Prostate gland (tissue), 2 donors: Measurements from ENCODE around the gene RANBP3. TPM values are rescaled to one million over a fixed set of nuclear protein-coding genes. Genes with fewer than 3 reads are reported as not detected.

Experiments
- DNase-seq: peaks from one replicate; pipeline ENCODE4 v3.0.0-alpha.2; 2019; ENCODE audit warnings: low spot score
- H3K27ac ChIP-seq, 2 donors: fragments of 200-600 bp; sonication (generic); 2 replicates each; pipeline ENCODE4 v1.5.1; 2017 to 2019
- H3K27me3 ChIP-seq: fragments of 200-600 bp; sonication (generic); replicated peaks from 2 replicates; pipeline ENCODE4 v1.5.1; 2019; ENCODE audit not compliant: insufficient read depth
- H3K36me3 ChIP-seq, 2 donors: fragments of 200-600 bp; sonication (generic); 1 replicate in 1 of 2; 2 replicates in 1 of 2; pipeline versions ENCODE4 v1.5.1 to v1.8.1; 2017 to 2019
- H3K4me1 ChIP-seq: fragments of 200-600 bp; sonication (generic); replicated peaks from 2 replicates; pipeline ENCODE4 v1.5.1; 2019
- H3K4me3 ChIP-seq, 2 donors: fragments of 200-600 bp; sonication (generic); 2 replicates each; pipeline ENCODE4 v1.5.1; 2017 to 2019
- H3K9me3 ChIP-seq: fragments of 200-600 bp; sonication (generic); 2 replicates; pipeline ENCODE4 v1.5.1; 2017
- CTCF ChIP-seq, 4 experiments: fragments of 200-600 bp in 2 of 4; fragments of 450-650 bp in 2 of 4; sonication (generic) in 2 of 4; IDR thresholded peaks; 1 replicate in 3 of 4; 2 replicates in 1 of 4; pipeline ENCODE4 v1.5.1; 2016 to 2019; ENCODE audit warnings: antibody characterized with exemption in 4 of 4, mild to moderate bottlenecking in 2 of 4, moderate library complexity in 2 of 4
- POLR2A ChIP-seq: fragments of 450-650 bp; IDR thresholded peaks from one replicate; pipeline ENCODE4 v1.6.1; 2016; ENCODE audit warnings: antibody characterized with exemption, mild to moderate bottlenecking
- POLR2AphosphoS5 ChIP-seq: sonication (generic); formaldehyde crosslinking; IDR thresholded peaks from one replicate; pipeline ENCODE4 v1.6.1; 2017; ENCODE audit warnings: antibody characterized with exemption
- WGBS: methylation state at CpG from one replicate; pipeline ENCODE4 v1.1.5; 2018; 5-methylcytosine and 5-hydroxymethylcytosine counted together
- intact Hi-C: fragments of 100-400 bp; cut with DNase I; formaldehyde crosslinking; loops from one replicate; pipeline ENCODE4 v1.14.2; 2022
- total RNA-seq, 2 donors: library from RNA; depleted of rRNA; stranded (reverse); fragments of >200 nt; gene quantifications; one replicate each; pipeline ENCODE4 v1.1.0, GENCODE V29; 2016

The RANBP3 gene
- total RNA-seq, 2 donors from 2014 or later = 84.6 to 120 TPM

GRCh38 chr19:5958074-5958850, 19.7 kb downstream of the RANBP3 start:
- Histone ChIP-seq H3K4me3 (no peak overlapping the region), H3K4me1 (peaks cover 39% of the 10 kb centered on the region), H3K9me3 (no peaks in the 10 kb centered on the region), H3K27me3 (no peaks in the 10 kb centered on the region), H3K27ac (no peak overlapping the region), H3K36me3 (no peaks in the 10 kb centered on the region)
- no peak for TF ChIP-seq POLR2A
- TF ChIP-seq CTCF (IDR thresholded peaks at IDR 0.05) = no peak
- no peak for TF ChIP-seq POLR2AphosphoS5
- intact Hi-C loops = no loop called here
- WGBS = 83% methylated on average over 21 of the region's 21 CpGs
- DNase-seq = no peak

- intact Hi-C loops = no loop called here
- DNase-seq = no peak
- TF ChIP-seq CTCF (IDR thresholded peaks at IDR 0.05) (no peak), POLR2AphosphoS5 (no peak), POLR2A (no peak)
- Histone ChIP-seq H3K4me3 (no peak overlapping the region), H3K36me3 (no peaks in the 10 kb centered on the region), H3K27me3 (no peaks in the 10 kb centered on the region), H3K9me3 (no peaks in the 10 kb centered on the region), H3K27ac (peak overlapping the region in 1 of 2 donors; percentile 50), H3K4me1 (peaks cover 38% of the 10 kb centered on the region)
- WGBS = 54% methylated on average over 10 of the region's 10 CpGs
Measured at GRCh38 chr19:5957170-5957569, 20.8 kb downstream of the RANBP3 start.

- H3K36me3 ChIP-seq = no peaks in the 10 kb centered on the region
- intact Hi-C loops = no loop called here
- no peak for DNase-seq
- H3K27me3 ChIP-seq = no peaks in the 10 kb centered on the region
- H3K4me1 ChIP-seq = peaks cover 33% of the 10 kb centered on the region
- no peak overlapping the region for H3K27ac ChIP-seq
- 96% methylated on average over 12 of the region's 12 CpGs for WGBS
- no peak overlapping the region for H3K4me3 ChIP-seq
- TF ChIP-seq POLR2A (no peak), POLR2AphosphoS5 (no peak), CTCF (IDR thresholded peaks at IDR 0.05) (no peak)
- H3K9me3 ChIP-seq = no peaks in the 10 kb centered on the region
Measured at GRCh38 chr19:5956728-5957127, 21.2 kb downstream of the RANBP3 start.

GRCh38 chr19:5956323-5956722, 21.6 kb downstream of the RANBP3 start:
- H3K27ac ChIP-seq = no peak overlapping the region
- TF ChIP-seq CTCF (IDR thresholded peaks at IDR 0.05) (no peak), POLR2A (no peak), POLR2AphosphoS5 (no peak)
- no peak overlapping the region for H3K4me3 ChIP-seq
- peaks cover 31% of the 10 kb centered on the region for H3K4me1 ChIP-seq
- WGBS = 63% methylated on average over 3 of the region's 3 CpGs
- H3K9me3 ChIP-seq = no peaks in the 10 kb centered on the region
- no peaks in the 10 kb centered on the region for H3K36me3 ChIP-seq
- intact Hi-C loops = no loop called here
- no peaks in the 10 kb centered on the region for H3K27me3 ChIP-seq
- no peak for DNase-seq

GRCh38 chr19:5955636-5955935, 22.4 kb downstream of the RANBP3 start:
- DNase-seq = no peak
- Histone ChIP-seq H3K4me1 (peaks cover 27% of the 10 kb centered on the region), H3K36me3 (no peaks in the 10 kb centered on the region), H3K27me3 (no peaks in the 10 kb centered on the region), H3K9me3 (no peaks in the 10 kb centered on the region), H3K4me3 (no peak overlapping the region), H3K27ac (peak overlapping the region in 1 of 2 donors; percentile 33)
- 65% methylated on average over 3 of the region's 3 CpGs for WGBS
- intact Hi-C loops = no loop called here
- TF ChIP-seq CTCF (IDR thresholded peaks at IDR 0.05) = no peak
- no peak for TF ChIP-seq POLR2AphosphoS5
- TF ChIP-seq POLR2A = no peak
